HEK293T (cell line): ENCODE data around the gene LAIR2.

Source experiments
- CTCF ChIA-PET: fragments of 350-600 bp; formaldehyde crosslinking; extraction: SDS; loops from one replicate; lab custom pipeline; 2021; ENCODE audit warnings: antibody characterized with exemption, inconsistent platforms; lab: Yijun Ruan, JAX
- POLR2A ChIA-PET: fragments of 350-600 bp; formaldehyde crosslinking; extraction: SDS; loops from one replicate; lab custom pipeline; 2020; ENCODE audit warnings: antibody characterized with exemption, inconsistent platforms; lab: Yijun Ruan, JAX
- DNase-seq: peaks from one replicate; pipeline ENCODE4 v3.0.0; 2012; ENCODE audit warnings: mixed read lengths; ENCODE audit errors: extremely low spot score
- ARNT ChIP-seq: fragments of 450-650 bp; IDR thresholded peaks from 2 replicates; pipeline ENCODE4 v1.6.1; 2017; ENCODE audit warnings: mild to moderate bottlenecking
- BHLHE40 ChIP-seq: fragments of 450-650 bp; IDR thresholded peaks from 2 replicates; pipeline ENCODE4 v1.6.1; 2016; ENCODE audit warnings: mild to moderate bottlenecking, moderate library complexity, borderline replicate concordance
- CTBP1 ChIP-seq: fragments of 450-650 bp; IDR thresholded peaks from 2 replicates; pipeline ENCODE4 v1.6.1; 2016; ENCODE audit warnings: borderline replicate concordance
- ELF4 ChIP-seq: fragments of 450-650 bp; IDR thresholded peaks from 2 replicates; pipeline ENCODE4 v1.6.1; 2017; ENCODE audit warnings: antibody characterized with exemption
- FOXA1 ChIP-seq: fragments of 450-650 bp; IDR thresholded peaks from 2 replicates; pipeline ENCODE4 v1.6.1; 2016; ENCODE audit warnings: mild to moderate bottlenecking
- FOXK2 ChIP-seq: fragments of 450-650 bp; IDR thresholded peaks from 2 replicates; pipeline ENCODE4 v1.6.1; 2016; ENCODE audit warnings: mild to moderate bottlenecking
- FOXM1 ChIP-seq: fragments of 450-650 bp; IDR thresholded peaks from 2 replicates; pipeline ENCODE4 v1.6.1; 2017; ENCODE audit warnings: mild to moderate bottlenecking, borderline replicate concordance
- HDGF ChIP-seq: fragments of 450-650 bp; IDR thresholded peaks from 2 replicates; pipeline ENCODE4 v1.6.1; 2017; ENCODE audit warnings: antibody characterized with exemption, borderline replicate concordance
- L3MBTL2 ChIP-seq: fragments of 450-650 bp; conservative IDR thresholded peaks from 2 replicates; pipeline ENCODE4 v1.6.1; 2016; ENCODE audit warnings: mild to moderate bottlenecking
- LEF1 ChIP-seq: fragments of 450-650 bp; IDR thresholded peaks from 2 replicates; pipeline ENCODE4 v1.6.1; 2017; ENCODE audit warnings: mild to moderate bottlenecking, borderline replicate concordance
- NFRKB ChIP-seq: fragments of 450-650 bp; IDR thresholded peaks from 2 replicates; pipeline ENCODE4 v1.6.1; 2016; ENCODE audit warnings: mild to moderate bottlenecking, moderate library complexity
- PKNOX1 ChIP-seq: fragments of 450-650 bp; IDR thresholded peaks from 2 replicates; pipeline ENCODE4 v1.6.1; 2016
- SP1 ChIP-seq: fragments of 450-650 bp; IDR thresholded peaks from 2 replicates; pipeline ENCODE4 v1.6.1; 2017
- SUZ12 ChIP-seq: fragments of 450-650 bp; IDR thresholded peaks from 2 replicates; pipeline ENCODE4 v1.6.1; 2016; ENCODE audit warnings: mild to moderate bottlenecking
- TARDBP ChIP-seq: fragments of 450-650 bp; IDR thresholded peaks from 2 replicates; pipeline ENCODE4 v1.6.1; 2016
- ZNF384 ChIP-seq: fragments of 450-650 bp; IDR thresholded peaks from 2 replicates; pipeline ENCODE4 v1.6.1; 2016

Gene LAIR2

GRCh38 chr19:54478677-54479266, 23.9 kb upstream of the LAIR2 start:
- DNase-seq, result peak; percentile 40
- TF ChIP-seq PKNOX1 (peak; percentile 68), FOXK2 (no peak)
- POLR2A ChIA-PET, result no interaction called here
- CTCF ChIA-PET, result interaction anchor here (1.2 to 1.5 kb wide), 2 partner anchors 192 to 195 kb away, joined by 3 read pairs; no protein-coding TSS in a partner anchor

GRCh38 chr19:54480051-54480450, 22.6 kb upstream of the LAIR2 start:
- POLR2A ChIA-PET, result no interaction called here
- CTCF ChIA-PET, result interaction anchor here (1.2 to 1.5 kb wide), 2 partner anchors 190 to 194 kb away, joined by 3 read pairs; no protein-coding TSS in a partner anchor
- no peak for DNase-seq
- TF ChIP-seq FOXA1 (no peak), FOXM1 (no peak), CTBP1 (no peak), FOXK2 (no peak), ELF4 (no peak)

GRCh38 chr19:54481326-54481930, 21.2 kb upstream of the LAIR2 start:
- CTCF ChIA-PET, result interaction anchor here (0.6 to 0.7 kb wide), 3 partner anchors 12 to 590 kb away, joined by 5 to 6 read pairs (median 6); partner anchors contain the start of gene LENG9
- POLR2A ChIA-PET, result no interaction called here
- peak; percentile 65 for DNase-seq
- no peak for TF ChIP-seq SUZ12
- TF ChIP-seq PKNOX1, result peak; percentile 56

GRCh38 chr19:54482889-54483288, 19.7 kb upstream of the LAIR2 start:
- ChIA-PET POLR2A (no interaction called here), CTCF (no interaction called here)
- DNase-seq, result no peak
- no peak for TF ChIP-seq CTBP1
- TF ChIP-seq PKNOX1, result no peak
- no peak for TF ChIP-seq LEF1
- TF ChIP-seq TARDBP, result no peak
- TF ChIP-seq FOXM1, result no peak
- no peak for TF ChIP-seq L3MBTL2
- TF ChIP-seq HDGF, result no peak
- no peak for TF ChIP-seq BHLHE40
- TF ChIP-seq ZNF384, result no peak
- no peak for TF ChIP-seq FOXK2

GRCh38 chr19:54484451-54484850, 18.2 kb upstream of the LAIR2 start:
- CTCF ChIA-PET, result no interaction called here
- POLR2A ChIA-PET, result no interaction called here
- no peak for DNase-seq
- TF ChIP-seq FOXK2 (no peak), HDGF (no peak), FOXA1 (no peak), TARDBP (no peak)

DNA sequence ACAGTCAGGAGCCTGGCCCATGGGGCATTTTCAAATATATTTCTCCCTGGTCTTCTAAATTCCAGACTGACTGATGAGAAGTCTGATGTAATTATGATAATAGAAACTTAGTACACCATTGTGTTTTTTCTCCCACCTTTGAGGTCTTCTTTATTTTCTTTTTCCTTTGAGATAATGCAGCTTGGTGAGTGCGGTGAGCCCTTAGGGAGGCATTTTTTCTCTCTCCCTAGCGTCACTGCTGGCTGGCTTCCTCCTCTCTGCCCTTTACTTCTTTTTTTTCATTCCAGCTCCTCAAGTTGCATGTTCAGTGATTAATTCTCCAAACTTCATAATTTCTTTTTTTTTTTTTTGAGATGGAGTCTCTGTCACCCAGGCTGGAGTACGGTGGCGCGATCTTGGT, 16.8 kb upstream of the LAIR2 start:
- POLR2A ChIA-PET, result no interaction called here
- CTCF ChIA-PET, result interaction anchor here (0.7 kb wide), 1 partner anchor 8 kb away, joined by 4 read pairs; no protein-coding TSS in a partner anchor
- TF ChIP-seq FOXK2 (no peak), ZNF384 (no peak), SUZ12 (no peak), HDGF (no peak), FOXA1 (no peak), TARDBP (no peak), L3MBTL2 (no peak), FOXM1 (no peak), SP1 (no peak), BHLHE40 (no peak), CTBP1 (no peak), ARNT (no peak), LEF1 (no peak), PKNOX1 (no peak), ELF4 (no peak), NFRKB (no peak)
- no peak for DNase-seq
